Activated CD8-positive, alpha-beta memory T cell treated with anti-CD3 and anti-CD28 coated beads, Interleukin-2, amount 50 U/mL, for 1 hour (primary cell): ENCODE data around the gene IBA57.

Experiments used
- DNase-seq: peaks from one replicate; pipeline ENCODE4 v3.0.0-alpha.2; 2020; ENCODE audit errors: extremely low read depth

IBA57 gene

GRCh38 chr1:228165372-228166169 lies at the start of gene IBA57:
IBA57 (plus strand) TSS chr1:228165804; CDS start chr1:228165817, 13 bp downstream.
- DNase-seq, result peak; percentile 99

GRCh38 chr1:228117335-228117734 lies 48.3 kb upstream of the IBA57 start:
- no peak for DNase-seq

GRCh38 chr1:228118040-228118439 lies 47.6 kb upstream of the IBA57 start:
- no peak for DNase-seq

GRCh38 chr1:228120351-228120750 lies 45.3 kb upstream of the IBA57 start:
- DNase-seq, result no peak

- no peak for DNase-seq
These were observed 44.6 kb upstream of the IBA57 start for GRCh38 chr1:228120857-228121489.

GRCh38 chr1:228122921-228123441 lies 42.6 kb upstream of the IBA57 start:
- DNase-seq, result no peak

GRCh38 chr1:228123505-228123904 lies 42.1 kb upstream of the IBA57 start:
- DNase-seq, result no peak

GRCh38 chr1:228125185-228125584 lies 40.4 kb upstream of the IBA57 start:
- no peak for DNase-seq

GRCh38 chr1:228131766-228132165 lies 33.8 kb upstream of the IBA57 start:
- no peak for DNase-seq

- no peak for DNase-seq
These were observed 31.0 kb upstream of the IBA57 start for GRCh38 chr1:228134591-228134990.

GRCh38 chr1:228136901-228137300 lies 28.7 kb upstream of the IBA57 start:
- no peak for DNase-seq

GRCh38 chr1:228139406-228139930 lies 26.1 kb upstream of the IBA57 start:
- DNase-seq, result no peak

- DNase-seq, result peak; percentile 100
These were observed 25.5 kb upstream of the IBA57 start, which contains the start of gene GUK1 for GRCh38 chr1:228139931-228140723. GUK1 (plus strand) TSS chr1:228140279; CDS start chr1:228140303, 24 bp downstream.

GRCh38 chr1:228140724-228141225 lies 24.8 kb upstream of the IBA57 start:
- no peak for DNase-seq

- DNase-seq, result no peak
These were observed 24.2 kb upstream of the IBA57 start for GRCh38 chr1:228141226-228142044.

GRCh38 chr1:228142155-228142691 lies 23.4 kb upstream of the IBA57 start:
- no peak for DNase-seq

- DNase-seq, result no peak
These were observed 22.9 kb upstream of the IBA57 start for GRCh38 chr1:228142701-228143136.

GRCh38 chr1:228143480-228144192 lies 22.0 kb upstream of the IBA57 start:
- DNase-seq, result no peak

GRCh38 chr1:228144193-228144992 lies 21.2 kb upstream of the IBA57 start:
- no peak for DNase-seq
